ENCODE results near the gene CSK. TPM values are rescaled to one million over a fixed set of nuclear protein-coding genes. Genes with fewer than 3 reads are reported as not detected.
A peak's percentile ranks its signal among the peaks of the same experiment; 100 is the strongest.

The CSK gene
- total RNA-seq, 1 donor from 2014 or later: 34.0 TPM

DNA sequence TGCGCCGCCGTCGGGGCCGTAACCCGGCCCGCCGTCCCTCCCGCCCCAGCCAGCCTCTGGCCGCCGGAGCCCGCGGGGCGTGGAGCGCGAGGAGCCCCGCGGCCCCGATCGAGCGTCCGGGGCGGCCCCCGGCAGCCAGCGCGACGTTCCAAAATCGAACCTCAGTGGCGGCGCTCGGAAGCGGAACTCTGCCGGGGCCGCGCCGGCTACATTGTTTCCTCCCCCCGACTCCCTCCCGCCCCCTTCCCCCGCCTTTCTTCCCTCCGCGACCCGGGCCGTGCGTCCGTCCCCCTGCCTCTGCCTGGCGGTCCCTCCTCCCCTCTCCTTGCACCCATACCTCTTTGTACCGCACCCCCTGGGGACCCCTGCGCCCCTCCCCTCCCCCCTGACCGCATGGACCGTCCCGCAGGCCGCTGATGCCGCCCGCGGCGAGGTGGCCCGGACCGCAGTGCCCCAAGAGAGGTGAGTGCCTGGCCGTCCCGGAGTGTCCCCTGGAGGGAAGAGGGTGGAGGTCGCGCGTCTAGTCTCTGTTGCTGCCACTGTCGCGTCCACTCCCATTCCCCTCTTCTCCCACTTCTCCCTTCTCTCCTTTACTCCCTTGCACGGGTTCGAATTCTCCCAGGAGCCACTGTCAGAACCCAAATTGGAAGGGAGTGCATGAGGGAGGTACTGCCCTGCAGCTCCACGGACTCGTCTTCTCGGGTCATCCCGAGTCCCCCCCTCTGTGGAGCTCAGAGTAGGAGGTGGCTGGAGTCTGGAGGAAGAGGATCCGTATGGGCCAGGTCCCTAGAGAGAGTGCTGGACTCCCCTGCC is 585 bp downstream of the CSK start:
- Histone ChIP-seq H3K27me3 (ENCODE audit: low read depth) (no peaks in the 10 kb centered on the region), H3K4me1 (peaks cover 71% of the 10 kb centered on the region), H3K36me3 (no peaks in the 10 kb centered on the region), H3K27ac (replicated peaks) (peak overlapping the region; percentile 98), H3K9me3 (replicated peaks) (no peaks in the 10 kb centered on the region), H3K4me3 (peak overlapping the region; percentile 84)
- intact Hi-C loops (cut with micrococcal nuclease): no loop called here
- no peak for TF ChIP-seq CTCF (IDR thresholded peaks at IDR 0.05; ENCODE audit: borderline replicate concordance)
- peak; percentile 58 for DNase-seq

DNA sequence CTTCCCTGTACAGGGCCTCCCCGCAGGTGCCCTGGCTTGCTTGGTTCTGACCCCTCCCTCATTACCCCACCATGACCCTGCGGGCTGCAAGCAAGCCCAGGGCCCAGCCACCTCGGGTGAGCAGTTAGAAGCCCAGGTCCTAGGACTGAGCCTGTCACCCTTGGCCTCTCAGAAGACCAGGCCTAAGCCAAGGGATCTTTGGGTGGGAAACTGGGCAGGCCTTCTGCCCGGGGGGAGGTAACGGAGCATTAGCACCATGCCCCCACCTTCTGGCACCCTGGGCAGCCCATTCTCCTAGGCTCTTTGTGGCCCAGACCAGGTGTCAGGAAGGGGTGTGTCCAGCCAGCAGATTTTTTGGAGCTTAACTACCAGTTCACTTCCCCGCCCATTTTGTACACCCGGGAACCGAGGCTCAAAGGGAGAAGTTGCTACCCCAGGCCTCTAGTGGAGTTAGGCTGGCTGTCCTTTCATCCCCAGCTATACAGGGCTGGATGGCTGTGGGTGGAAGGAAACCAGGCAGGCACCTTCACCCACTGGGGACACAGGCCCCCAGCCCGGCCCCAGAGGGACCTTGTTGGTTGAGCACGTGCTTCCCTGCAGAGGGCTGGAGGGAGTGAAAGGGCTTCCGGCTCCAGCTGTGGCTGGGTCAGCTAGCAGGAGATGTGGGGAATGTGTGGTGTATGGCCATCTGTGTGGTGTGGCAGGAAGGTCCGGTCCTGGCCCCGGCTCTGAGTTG is 1.4 kb downstream of the CSK start:
- Histone ChIP-seq H3K4me1 (peaks cover 75% of the 10 kb centered on the region), H3K27me3 (ENCODE audit: low read depth) (no peaks in the 10 kb centered on the region), H3K36me3 (no peaks in the 10 kb centered on the region), H3K4me3 (peak overlapping the region; percentile 84), H3K27ac (replicated peaks) (peak overlapping the region; percentile 98), H3K9me3 (replicated peaks) (no peaks in the 10 kb centered on the region)
- intact Hi-C loops (cut with micrococcal nuclease): no loop called here
- no peak for TF ChIP-seq CTCF (IDR thresholded peaks at IDR 0.05; ENCODE audit: borderline replicate concordance)
- DNase-seq: no peak

GRCh38 chr15:74783808-74784175 is 1.9 kb downstream of the CSK start:
- Histone ChIP-seq H3K36me3 (no peaks in the 10 kb centered on the region), H3K27ac (replicated peaks) (peak overlapping the region; percentile 98), H3K27me3 (ENCODE audit: low read depth) (no peaks in the 10 kb centered on the region), H3K4me1 (peaks cover 81% of the 10 kb centered on the region), H3K4me3 (peak overlapping the region; percentile 84), H3K9me3 (replicated peaks) (no peaks in the 10 kb centered on the region)
- no peak for TF ChIP-seq CTCF (IDR thresholded peaks at IDR 0.05; ENCODE audit: borderline replicate concordance)
- no peak for DNase-seq
- intact Hi-C loops (cut with micrococcal nuclease): no loop called here

GRCh38 chr15:74784426-74785193 is 2.7 kb downstream of the CSK start:
- Histone ChIP-seq H3K27ac (replicated peaks) (peak overlapping the region; percentile 98), H3K9me3 (replicated peaks) (no peaks in the 10 kb centered on the region), H3K27me3 (ENCODE audit: low read depth) (no peaks in the 10 kb centered on the region), H3K4me1 (peaks cover 89% of the 10 kb centered on the region), H3K4me3 (peak overlapping the region; percentile 84), H3K36me3 (no peaks in the 10 kb centered on the region)
- DNase-seq: no peak
- TF ChIP-seq CTCF (IDR thresholded peaks at IDR 0.05; ENCODE audit: borderline replicate concordance): no peak
- intact Hi-C loops (cut with micrococcal nuclease): no loop called here

Data from left ventricle myocardium inferior (tissue), 1 donor.